ENCODE measurements around the gene TBPL1.

DNA sequence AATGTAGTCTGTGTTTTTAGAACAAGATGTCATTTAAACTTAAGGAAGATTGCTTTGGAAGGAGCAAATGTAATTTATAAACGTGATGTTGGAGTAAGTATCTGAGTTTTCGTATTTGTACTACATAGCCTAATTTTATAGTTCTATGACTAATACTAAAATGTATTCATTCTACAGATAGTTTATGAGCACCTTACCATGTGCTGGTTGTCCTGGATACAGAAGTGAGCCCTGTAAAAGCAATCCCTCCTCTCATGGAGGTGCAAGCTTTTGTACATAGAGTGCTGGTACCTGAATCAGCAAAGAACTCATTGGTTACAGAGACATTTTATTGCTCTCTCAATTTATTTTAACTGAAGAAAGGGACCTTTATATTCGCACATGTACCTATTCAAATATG is 27.1 kb downstream of the TBPL1 start:
- no peak for TF ChIP-seq POLR2A (IDR thresholded peaks at IDR 0.05; ENCODE audit: extremely low read depth, insufficient read length)
- TF ChIP-seq CTCF (IDR thresholded peaks at IDR 0.05; ENCODE audit: low read depth, low read length), result no peak
- TF ChIP-seq MAX (IDR thresholded peaks at IDR 0.05; ENCODE audit: low read depth, low read length), result no peak
- no peak for TF ChIP-seq MYC (IDR thresholded peaks at IDR 0.05; ENCODE audit: low read depth, low read length)

All from NB4 (cell line).